HG03064 (cell line): ENCODE results near the gene MTMR1.

Source experiments
- ATAC-seq: cut with Tn5 transposase; IDR thresholded peaks from one replicate; pipeline ENCODE4 v1.9.1; 2021; ENCODE audit warnings: low read depth; ENCODE audit not compliant: unreplicated experiment

MTMR1 gene

DNA sequence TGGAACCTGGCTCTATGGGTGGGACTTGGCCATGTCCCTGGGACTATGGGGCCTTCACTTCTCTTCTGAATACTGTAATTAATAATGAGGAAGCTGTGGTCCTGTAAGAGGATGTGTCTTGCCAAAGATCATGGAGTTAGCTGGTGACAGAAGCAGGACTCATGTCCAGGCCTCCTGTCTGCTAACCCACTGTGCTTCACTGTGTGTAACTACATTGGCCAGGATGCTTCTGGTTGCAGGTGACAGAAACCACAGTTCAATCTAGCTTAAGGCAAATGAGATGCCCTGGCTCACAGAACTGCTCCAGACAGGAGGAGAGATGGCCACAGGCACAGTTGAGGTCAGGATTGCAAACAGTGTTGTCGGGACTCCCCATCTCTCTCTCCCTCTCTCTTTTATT lies 3.1 kb downstream of the MTMR1 start:
- ATAC-seq: no peak

DNA sequence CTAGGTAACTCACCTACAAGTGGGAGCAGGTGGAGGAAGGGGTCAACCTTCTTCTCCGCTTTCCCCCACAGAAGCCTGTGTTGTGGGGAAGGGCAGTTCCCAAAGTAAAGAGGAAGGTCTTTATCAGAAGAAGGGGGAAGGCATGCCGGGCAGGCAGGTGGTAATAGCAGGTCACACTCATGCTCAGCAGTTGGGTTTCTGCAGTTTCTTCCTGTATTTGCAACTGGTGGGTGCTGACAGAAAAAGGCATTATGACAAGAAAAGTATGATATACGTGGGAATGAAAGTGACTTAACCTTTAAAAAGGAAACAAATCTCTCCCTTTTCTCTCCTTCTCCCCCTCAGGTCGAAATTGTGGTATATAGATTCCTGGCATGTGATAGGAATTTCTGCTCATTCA lies 3.7 kb downstream of the MTMR1 start:
- ATAC-seq: no peak

DNA sequence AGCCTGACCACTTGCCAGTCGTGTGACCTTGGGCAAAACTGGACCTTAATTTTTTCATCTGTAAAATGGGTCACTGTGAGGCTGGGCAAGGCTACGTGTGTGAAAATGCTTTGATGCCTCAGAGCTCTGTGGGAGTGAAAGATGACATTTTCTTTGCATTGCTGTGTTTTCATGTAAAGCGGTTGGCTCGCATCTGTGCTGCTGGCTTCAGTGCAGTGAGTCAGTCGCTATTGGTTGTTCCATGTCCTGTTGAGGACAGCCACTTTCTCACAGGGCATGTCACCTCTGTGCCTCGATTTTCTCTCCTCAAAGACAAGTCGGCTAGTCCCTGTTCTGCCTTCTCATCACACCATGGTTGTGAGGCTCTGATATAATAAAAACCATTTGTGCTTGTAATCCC lies 4.4 kb downstream of the MTMR1 start:
- ATAC-seq: no peak

DNA sequence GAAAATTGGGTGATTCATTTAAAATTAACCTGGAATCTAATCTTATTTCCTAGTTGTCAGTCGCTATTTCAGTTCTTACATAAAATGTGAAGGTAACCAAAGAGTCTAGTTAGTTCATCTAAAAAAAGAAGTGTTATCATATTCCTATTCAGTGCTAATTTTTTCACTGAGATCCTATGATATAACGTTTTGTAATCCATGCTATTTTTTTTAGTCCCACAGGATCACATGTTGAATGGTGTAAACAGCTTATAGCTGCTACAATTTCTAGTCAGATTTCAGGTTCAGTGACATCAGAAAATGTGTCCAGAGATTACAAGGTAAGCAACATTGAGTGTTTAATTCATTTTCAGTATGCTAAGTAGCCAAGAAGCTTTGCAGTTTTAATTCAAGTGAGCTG lies 5.8 kb downstream of the MTMR1 start:
- no peak for ATAC-seq

DNA sequence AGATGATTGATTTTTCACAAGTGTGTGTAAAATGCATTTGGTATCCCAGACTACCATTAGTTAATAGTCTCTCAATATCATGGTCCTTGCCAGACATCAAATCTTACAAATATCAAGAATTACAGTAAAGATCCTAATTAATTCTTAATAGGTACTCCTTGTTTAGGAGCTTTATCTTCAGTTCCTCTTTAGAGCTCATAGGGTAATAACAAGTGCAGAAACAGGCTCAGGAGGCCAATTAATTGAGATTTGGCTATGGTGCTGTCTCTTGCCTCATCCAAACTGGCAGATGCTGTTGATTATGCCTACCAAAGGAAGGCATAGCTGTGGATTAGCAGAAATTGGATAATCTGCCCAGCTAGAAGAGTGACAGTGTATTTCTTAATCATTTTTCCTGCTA lies 6.9 kb downstream of the MTMR1 start:
- no peak for ATAC-seq

DNA sequence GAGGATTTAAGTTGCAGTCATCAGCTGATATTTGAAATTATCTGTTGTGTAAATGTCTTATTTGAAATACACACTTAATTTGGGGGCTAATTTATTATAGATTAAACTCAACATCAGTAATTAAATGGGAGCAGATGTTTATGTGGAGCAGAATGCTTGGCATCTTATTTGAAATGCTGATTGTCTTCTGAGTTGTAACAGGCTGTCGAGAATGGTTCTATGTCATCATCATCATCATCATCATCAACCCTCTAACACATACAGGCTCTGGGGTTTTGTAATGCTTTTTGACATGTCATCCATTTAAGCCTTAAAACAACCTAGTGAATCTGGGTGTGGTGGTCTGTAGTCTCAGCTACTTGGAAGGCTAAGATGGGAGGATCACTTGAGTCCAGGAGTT lies 8.2 kb downstream of the MTMR1 start:
- ATAC-seq: no peak

DNA sequence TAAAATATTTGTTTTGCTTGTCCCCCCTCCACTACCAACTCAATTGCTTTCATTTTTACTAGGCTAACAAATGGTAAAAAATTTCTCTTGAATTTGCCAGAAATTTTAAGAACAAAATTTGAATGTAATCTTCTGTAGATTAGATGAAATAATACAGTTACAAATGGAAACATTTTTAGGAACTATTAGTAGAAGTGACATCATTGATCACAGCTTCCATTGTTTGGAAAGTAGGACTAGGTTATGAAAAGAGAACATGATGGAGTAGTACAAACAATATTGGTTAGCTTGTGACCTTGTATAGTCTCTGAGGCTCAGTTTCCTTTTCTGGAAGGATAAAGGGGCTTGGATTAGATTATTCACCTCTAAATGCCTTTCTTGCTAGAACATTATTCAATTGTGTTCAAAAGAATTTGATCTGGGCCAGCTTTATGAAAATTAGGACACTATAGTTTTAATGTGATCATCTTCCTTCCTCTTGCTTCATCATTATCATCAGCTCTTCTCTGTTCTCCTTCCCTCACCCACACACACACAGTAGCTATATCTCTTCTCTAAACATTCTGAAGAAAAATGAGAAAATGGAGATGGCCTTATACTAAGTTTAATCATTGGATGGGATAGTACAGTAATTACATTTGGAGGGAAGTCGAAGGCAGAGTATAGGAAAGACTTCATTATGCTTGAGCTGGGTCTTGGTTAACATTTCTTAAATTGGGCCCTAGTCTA lies 9.9 kb downstream of the MTMR1 start:
- no peak for ATAC-seq

DNA sequence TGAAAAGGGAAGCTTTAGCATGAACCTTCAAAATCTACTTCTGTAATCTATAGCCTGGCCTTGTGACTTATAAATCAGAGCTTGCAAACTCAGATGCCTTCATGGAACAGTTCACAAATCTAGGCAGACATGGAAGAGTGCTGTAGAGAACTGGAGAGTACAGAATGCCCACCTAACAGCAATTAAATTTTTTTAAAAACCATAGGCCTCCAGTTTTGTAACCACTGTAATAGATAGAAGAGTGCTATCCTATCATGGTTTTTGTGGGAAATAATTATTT lies 10.4 kb downstream of the MTMR1 start:
- no peak for ATAC-seq

DNA sequence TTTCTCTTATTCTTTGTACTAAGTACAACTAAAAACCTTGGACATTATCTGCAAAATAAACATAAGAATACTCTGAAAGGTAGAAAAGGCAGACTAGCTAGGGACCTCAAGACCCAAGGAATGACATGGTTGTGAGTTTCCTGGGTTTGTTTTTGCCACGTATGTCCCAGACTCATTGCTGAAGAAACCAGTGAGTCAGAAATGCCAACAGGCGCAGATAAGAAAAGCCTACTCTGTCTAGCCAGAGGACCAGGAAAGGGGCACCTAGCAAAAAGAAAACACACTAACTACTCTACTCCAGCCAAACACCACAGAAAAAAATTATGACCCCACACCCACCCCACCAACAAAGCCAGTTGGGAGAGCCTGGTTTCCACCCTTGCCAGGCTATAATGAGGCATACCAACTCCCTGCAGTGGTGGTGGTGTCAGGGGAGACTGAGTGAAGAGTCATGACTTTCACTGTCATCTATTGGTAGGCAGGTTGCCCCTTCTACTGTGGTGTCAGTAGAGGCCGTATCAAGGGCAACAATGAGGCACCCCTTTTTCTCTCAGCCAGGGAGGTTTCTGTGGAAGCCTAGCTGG lies 10.9 kb downstream of the MTMR1 start:
- no peak for ATAC-seq

DNA sequence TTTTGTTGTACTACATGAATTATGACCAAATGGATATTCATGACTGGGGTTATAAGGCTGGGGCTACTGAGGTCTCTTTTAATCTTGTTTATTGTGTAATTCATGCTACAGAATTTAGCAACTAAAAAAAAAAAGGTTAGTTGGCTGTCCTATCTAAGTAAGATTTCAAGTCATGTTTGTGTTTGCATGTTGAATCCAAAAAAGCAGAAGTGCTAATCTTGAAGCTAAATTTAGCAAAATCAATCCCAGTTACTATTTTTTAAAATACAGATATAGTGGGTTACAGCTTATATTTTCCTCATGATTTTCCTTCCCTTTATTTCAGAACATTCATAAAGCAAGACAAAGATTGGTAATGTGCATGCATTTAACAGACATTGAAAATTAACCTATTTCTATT lies 19.4 kb downstream of the MTMR1 start:
- no peak for ATAC-seq

DNA sequence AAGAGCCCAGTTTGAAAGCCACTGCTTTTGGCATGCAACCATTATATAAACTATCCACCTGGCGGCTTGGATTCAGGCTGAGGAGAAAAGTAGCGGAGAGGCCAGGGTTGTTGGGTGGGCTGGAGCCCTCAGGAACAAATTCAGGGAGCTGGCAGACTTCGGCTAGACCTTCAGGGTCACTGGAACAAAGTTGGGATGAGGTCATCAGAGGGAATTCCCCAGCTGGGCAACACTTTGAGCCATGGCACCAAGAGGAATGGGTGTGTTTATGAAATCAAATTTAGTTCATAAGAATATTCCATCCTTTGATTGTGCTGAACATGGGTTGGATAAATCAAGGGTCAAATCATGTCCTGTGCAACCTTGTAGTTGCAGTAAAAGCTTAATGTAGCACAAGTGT lies 22.0 kb downstream of the MTMR1 start:
- ATAC-seq: no peak

DNA sequence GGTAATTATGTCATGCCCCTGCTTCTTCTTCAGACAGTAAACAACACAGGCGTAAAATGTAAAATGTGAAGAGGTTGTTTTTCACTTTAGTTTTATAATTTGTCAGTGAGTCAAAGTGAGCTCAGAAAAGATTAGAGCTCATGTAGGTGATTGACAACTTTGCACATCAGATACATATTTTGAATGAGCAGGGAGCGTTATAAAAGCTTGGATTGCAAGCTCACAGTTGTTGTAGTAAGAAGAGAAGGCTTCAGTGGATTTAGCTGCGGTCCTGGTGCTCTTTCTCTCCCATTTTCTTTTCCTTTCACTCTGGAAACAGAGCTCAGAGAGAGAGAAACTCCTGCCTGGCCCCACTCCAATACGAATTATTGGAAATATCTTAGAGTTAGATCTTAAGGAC lies 26.4 kb downstream of the MTMR1 start:
- ATAC-seq: no peak

DNA sequence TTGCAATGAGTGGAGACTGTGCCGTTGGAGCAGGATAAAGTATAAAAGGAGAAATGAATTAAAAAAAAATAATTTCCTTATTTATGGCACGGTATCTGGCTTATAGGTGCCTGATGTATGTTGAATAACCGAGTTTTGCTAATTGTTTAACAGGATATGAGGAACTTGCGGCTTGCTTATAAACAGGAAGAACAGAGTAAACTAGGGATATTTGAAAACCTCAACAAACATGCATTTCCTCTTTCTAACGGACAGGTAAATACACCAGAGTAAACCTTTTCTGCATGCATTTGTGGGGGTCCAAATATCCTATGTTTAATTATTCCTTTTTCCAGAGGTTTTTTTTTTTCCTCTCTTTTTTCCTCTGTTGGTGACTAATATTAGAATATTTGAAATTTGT lies 36.8 kb downstream of the MTMR1 start:
- no peak for ATAC-seq

DNA sequence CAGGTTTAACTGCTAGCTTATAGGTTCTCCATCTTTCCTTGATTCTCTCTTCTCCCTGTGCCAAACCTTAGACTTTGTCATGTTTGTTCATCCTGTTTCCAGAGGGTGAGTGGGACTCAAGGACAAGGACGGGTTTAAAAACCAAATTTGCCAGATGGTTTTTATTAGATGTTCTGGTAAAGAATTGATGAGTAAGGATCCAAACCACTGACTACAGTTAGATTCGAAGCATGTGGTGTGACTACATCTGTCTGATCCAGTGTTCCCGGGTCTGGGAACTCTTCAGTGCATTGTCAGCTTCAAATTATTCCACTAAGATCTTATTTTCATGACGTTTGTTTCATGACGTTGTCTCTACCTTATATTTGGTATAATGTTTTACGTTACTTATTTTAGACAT lies 37.5 kb downstream of the MTMR1 start:
- no peak for ATAC-seq

DNA sequence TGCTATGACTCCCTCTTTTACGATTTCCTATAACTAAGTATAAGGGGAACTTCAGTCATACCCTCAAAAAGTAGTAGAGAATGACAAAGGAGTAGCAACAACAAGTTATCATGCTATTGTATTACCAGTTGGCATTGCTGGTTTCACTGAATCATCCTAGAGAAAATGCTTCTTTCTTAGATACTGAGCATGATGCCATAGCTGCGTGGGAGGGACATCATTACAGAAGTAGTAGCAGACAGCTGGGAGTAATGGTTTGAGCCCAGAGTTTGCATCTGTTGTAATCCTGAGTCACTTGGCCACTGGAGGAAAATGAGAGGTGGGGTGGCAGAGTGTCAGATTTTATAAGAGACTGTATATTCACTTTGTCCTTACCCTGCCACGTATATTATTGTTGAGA lies 38.6 kb downstream of the MTMR1 start:
- ATAC-seq: no peak

DNA sequence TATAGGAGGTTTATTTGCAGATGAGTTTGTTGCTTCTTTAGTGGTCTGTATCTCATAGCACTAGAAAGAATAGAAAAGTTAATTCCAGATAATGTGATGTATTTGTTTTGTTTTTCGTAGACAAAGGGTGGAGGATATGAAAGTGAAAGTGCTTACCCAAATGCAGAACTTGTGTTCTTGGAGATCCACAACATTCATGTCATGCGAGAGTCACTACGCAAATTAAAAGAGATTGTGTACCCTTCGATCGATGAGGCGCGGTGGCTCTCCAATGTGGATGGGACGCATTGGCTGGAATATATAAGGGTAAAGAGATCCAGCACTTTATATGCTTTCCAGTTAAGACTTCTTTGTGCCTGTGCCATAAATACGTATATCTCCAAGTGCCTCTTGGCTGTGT lies 43.3 kb downstream of the MTMR1 start:
- ATAC-seq: no peak

DNA sequence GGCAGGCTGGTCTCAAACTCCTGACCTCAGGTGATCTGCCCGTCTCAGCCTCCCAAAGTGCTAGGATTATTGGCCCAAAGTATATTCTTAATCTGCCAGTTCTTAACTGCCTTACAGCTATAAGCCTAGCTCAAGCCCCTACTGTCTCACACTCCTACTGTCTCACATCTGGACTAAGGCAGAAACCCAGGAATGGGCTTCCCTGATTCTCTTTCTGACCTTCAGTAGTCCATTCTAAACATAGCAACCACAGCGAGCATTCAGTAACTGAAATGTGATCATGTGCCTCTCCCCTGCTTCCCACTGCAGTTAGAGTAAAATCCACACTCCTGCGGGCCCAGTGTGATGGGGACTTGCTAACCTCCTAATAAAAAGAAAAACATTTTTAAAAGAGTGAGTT lies 58.9 kb downstream of the MTMR1 start:
- ATAC-seq: no peak

DNA sequence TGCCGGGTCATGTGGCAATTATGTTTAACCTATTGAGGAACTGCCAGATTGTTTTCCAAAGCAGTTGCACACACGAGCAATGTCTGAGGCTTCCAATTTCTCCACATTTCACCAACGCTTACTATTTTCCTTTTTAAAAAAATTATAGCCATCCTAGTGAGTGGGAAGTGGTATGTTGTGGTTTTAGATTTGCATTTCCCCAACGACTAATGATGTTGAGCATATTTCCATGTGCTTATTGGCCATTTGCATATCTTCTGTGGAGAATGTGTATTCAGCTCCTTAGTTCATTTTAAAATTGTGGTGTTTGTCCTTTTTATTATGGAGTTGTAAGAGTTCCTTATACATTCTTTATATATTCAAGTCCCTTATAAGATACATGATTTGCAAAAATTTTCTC lies 60.2 kb downstream of the MTMR1 start:
- no peak for ATAC-seq

DNA sequence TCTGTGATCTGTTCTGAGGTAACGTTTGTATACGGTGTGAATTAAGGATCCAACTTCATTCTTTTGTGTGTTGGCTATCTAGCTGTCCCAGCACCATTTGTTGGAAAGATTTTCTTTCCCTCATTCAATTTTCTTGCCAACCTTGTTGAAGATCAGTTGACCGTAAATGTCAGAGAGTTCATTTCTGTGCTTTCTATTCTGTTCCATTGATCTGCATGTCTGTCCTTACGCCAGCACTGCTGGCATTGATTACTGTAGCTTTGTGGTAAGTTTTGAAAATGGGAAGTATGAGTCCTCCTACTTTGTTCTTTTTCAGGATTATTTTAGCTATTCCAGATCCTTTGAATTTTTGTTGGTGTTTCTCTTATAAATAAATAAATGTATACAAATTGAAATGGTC lies 60.8 kb downstream of the MTMR1 start:
- no peak for ATAC-seq

DNA sequence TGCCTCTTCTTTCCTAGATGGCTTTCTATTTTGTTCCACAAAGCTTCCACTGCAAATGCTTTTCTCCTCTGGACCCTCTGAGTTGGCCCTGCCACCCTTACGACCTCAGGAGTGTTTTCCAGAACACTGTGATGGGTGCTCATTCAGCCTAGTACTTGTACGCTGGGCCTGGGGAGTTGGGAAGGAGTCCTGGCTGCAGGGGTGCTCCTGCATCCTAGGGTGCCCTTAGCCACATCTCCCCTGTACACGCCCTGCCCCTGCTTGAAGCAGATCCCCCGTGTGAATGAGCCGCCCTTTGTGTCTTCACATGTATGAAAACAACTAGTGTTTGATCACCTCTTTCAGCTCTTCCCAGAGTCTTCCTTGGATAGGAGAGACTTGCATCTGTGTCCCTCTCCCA lies 64.2 kb downstream of the MTMR1 start:
- no peak for ATAC-seq

DNA sequence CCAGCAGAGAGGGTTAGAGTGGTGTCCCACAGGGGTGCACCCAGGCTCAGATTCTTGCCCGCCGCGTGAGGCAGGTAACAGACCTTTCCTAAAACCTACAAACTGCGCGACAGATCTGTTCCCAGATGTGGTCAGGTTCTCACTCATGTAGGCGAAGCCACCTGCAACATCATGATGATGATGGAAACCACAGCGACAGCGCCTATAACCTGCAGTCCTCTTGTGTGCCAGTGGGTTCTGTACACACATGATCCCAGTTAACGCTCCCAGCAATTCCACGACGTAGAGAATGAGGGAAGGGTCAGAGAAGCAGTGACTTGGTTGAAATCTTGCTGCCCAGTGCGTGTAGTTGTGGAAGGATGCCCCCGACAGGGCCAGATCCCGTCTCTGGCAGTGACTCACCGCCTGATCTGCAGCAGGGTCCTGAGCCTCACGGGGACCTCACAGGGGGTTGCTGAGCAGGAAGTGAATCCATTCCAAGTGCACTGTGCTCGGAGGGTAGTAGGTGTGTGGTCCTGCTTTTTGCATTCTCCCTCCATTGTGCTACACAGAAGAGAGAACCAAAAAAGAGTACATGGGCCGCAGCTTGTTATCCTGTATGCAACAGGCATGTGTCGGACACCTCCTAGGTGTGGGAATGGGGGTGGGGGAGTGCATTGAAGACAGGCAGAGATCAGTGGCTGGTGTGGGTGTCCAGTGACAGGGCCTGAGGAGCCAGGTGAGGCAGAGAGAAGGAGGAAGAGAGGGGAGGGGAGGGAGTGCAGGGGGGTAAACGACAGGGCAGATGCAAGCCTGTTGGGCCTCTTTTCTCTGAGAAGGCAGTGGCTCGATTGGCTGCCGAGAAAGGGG lies 66.6 kb downstream of the MTMR1 start:
- no peak for ATAC-seq

DNA sequence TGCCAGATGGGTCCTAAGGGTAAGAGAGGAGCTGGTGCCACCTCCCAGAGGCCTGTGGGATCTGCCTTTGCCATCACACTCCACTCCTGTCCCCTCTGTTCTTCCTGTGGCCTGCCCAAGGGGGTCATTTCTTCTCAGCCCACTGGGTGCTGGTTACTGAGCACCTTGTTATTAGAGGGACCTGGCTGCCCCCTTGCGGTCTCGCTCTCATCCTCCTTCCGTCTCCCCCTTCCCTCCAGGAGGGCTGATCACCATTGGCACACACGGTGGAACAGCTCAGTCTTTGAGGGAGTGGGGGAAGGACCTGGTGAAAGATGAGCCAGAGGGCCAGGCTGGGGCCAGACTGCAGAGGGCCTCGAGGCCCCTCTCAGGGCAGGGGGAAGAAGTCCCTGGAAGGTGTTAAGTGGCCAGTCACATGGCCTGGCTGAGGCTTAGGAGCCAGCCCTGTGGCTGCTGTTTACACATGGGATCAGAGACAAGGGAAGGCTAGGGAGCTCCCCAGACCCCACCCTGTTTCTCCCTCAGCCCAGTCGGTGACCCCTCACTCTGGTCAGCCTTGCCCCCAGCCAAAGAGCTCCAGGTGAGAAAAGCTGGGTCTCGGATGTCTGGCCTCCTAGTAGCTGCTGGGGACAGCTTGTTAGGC lies 68.1 kb downstream of the MTMR1 start:
- no peak for ATAC-seq
